Left ventricle myocardium inferior (tissue), 1 donor: Measurements from ENCODE around the gene KCNK2. TPM values are rescaled to one million over a fixed set of nuclear protein-coding genes. Genes with fewer than 3 reads are reported as not detected.

Experiments
- DNase-seq: peaks from one replicate; pipeline ENCODE4 v3.0.0-alpha.2; 2020
- H3K27ac ChIP-seq: fragments of 200-600 bp; replicated peaks from 2 replicates; pipeline ENCODE4 v1.8.0; 2021
- H3K27me3 ChIP-seq: fragments of 200-600 bp; 2 replicates; pipeline ENCODE4 v1.8.0; 2021; ENCODE audit warnings: low read depth
- H3K36me3 ChIP-seq: fragments of 200-600 bp; 2 replicates; pipeline ENCODE4 v1.8.0; 2021
- H3K4me1 ChIP-seq: fragments of 200-600 bp; 2 replicates; pipeline ENCODE4 v1.8.0; 2021
- H3K4me3 ChIP-seq: fragments of 200-600 bp; 2 replicates; pipeline ENCODE4 v1.8.0; 2021; ENCODE audit warnings: mild to moderate bottlenecking, moderate library complexity
- H3K9me3 ChIP-seq: fragments of 200-600 bp; replicated peaks from 2 replicates; pipeline ENCODE4 v1.8.0; 2021
- intact Hi-C: fragments of 100-400 bp; cut with micrococcal nuclease; formaldehyde crosslinking; loops from one replicate; pipeline ENCODE4 v1.11.0; 2022
- total RNA-seq: library from RNA; stranded (reverse); fragmentation: NEBNext Ultra II Directional; extraction: Animal tissue kit (Norgen Biotek cat#: 25700); gene quantifications from one replicate; pipeline ENCODE4 v1.2.1, GENCODE V29; 2021
- TF ChIP-seq, protein P1 (sequence below): fragments of 200-600 bp; IDR thresholded peaks from 2 replicates; pipeline ENCODE4 v1.8.0; 2021; ENCODE audit warnings: antibody characterized with exemption, mild to moderate bottlenecking, borderline replicate concordance
- donor health status: DM: no; HTN: yes; CAD: no; lungs with severe emphysema.

KCNK2 gene
- total RNA-seq, 1 donor from 2014 or later, result 0.08 TPM

DNA sequence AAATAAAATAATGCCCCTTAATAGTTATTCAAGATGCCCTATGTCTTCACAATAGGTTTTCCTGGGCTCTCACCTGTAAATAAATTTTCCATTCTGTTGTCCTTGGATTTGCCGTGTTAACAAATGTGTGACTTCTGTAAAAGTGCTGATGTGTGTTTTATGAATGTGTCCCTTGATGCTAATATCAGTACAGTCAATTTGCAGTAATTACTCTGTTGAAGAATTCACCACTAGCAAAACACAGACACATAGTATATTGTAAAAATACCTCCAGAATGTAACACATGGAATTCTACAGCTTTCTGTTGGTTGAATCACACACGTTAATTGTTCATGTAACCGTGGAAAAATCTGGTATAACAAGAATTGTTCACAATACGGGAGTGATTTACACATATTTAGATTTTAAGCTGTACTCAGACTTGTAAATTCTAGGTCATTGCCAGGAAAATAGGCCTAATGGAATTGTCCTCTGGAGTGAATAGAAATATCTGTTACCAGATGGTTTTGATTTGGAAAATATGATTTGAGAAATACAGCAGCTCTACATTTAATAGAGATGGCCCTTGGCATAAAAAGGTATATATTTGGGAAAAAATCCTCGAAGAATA, 36.7 kb upstream of the KCNK2 start:
- Histone ChIP-seq H3K27ac (no peak overlapping the region), H3K9me3 (peaks cover 25% of the 10 kb centered on the region), H3K36me3 (no peaks in the 10 kb centered on the region), H3K4me3 (no peak overlapping the region), H3K4me1 (no peaks in the 10 kb centered on the region), H3K27me3 (no peaks in the 10 kb centered on the region)
- TF ChIP-seq, protein P1, sequence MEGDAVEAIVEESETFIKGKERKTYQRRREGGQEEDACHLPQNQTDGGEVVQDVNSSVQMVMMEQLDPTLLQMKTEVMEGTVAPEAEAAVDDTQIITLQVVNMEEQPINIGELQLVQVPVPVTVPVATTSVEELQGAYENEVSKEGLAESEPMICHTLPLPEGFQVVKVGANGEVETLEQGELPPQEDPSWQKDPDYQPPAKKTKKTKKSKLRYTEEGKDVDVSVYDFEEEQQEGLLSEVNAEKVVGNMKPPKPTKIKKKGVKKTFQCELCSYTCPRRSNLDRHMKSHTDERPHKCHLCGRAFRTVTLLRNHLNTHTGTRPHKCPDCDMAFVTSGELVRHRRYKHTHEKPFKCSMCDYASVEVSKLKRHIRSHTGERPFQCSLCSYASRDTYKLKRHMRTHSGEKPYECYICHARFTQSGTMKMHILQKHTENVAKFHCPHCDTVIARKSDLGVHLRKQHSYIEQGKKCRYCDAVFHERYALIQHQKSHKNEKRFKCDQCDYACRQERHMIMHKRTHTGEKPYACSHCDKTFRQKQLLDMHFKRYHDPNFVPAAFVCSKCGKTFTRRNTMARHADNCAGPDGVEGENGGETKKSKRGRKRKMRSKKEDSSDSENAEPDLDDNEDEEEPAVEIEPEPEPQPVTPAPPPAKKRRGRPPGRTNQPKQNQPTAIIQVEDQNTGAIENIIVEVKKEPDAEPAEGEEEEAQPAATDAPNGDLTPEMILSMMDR, result no peak
- intact Hi-C loops, result no loop called here
- DNase-seq, result no peak

DNA sequence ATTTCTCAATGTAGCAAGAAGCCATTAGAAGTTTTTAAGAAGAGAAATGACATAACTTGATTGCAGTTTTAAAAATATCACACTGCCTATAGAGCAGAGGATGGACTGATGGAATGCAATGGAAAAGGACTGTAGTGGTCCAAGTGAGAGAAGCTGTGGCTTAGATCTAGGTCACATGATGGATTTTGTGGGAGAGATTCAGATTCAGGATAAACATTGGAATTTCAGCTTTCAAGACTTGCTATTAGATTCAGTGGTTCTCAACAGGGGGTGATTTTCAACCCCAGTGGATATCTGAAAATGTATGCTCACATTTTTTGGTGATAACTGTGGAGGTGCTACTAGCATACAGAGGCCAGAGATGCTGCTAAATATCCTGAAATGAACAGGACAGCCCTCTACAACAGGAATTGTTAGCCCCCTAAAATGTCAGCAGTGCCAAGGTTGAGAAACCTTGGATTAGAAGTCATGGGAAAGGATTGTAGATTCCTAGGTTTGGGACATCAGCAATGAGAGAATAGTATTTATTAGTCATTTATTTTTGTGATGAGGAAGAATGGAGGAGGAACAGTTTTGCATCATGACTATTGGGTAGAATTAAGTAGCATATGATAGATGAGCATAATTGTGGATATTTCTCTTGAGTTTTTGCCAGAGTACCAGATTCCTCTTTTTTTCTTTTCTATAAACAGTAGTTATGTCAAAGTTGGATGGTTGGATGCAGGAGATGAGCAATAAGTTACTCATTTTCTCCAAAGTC, 30.1 kb upstream of the KCNK2 start:
- Histone ChIP-seq H3K9me3 (peaks cover 11% of the 10 kb centered on the region), H3K4me1 (no peaks in the 10 kb centered on the region), H3K4me3 (no peak overlapping the region), H3K36me3 (no peaks in the 10 kb centered on the region), H3K27ac (no peak overlapping the region), H3K27me3 (peaks cover 4% of the 10 kb centered on the region)
- DNase-seq, result no peak
- intact Hi-C loops, result no loop called here
- TF ChIP-seq, protein P1, result no peak

DNA sequence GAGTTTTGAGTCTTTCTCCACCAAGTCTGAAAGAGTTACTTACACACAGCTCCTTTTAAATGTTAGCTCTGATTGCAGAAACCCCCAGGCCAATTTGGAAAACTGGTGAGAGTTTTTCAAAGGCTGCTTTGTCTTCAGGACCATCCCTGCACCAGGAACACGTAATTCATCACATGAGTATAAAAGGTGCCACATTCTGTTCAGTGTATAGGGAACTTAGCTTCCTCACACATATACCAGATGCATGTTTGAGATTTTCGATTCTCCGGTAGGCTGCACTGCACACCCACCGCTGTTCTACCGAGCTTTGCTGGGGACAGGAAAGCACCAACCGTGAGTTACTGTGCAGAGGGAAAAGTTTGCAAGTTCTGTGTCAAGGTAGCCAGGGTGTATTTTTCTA, 28.3 kb upstream of the KCNK2 start:
- Histone ChIP-seq H3K4me1 (no peaks in the 10 kb centered on the region), H3K27me3 (peaks cover 4% of the 10 kb centered on the region), H3K27ac (no peak overlapping the region), H3K36me3 (no peaks in the 10 kb centered on the region), H3K9me3 (peaks cover 4% of the 10 kb centered on the region), H3K4me3 (no peak overlapping the region)
- TF ChIP-seq, protein P1, result no peak
- no peak for DNase-seq
- intact Hi-C loops, result no loop called here

DNA sequence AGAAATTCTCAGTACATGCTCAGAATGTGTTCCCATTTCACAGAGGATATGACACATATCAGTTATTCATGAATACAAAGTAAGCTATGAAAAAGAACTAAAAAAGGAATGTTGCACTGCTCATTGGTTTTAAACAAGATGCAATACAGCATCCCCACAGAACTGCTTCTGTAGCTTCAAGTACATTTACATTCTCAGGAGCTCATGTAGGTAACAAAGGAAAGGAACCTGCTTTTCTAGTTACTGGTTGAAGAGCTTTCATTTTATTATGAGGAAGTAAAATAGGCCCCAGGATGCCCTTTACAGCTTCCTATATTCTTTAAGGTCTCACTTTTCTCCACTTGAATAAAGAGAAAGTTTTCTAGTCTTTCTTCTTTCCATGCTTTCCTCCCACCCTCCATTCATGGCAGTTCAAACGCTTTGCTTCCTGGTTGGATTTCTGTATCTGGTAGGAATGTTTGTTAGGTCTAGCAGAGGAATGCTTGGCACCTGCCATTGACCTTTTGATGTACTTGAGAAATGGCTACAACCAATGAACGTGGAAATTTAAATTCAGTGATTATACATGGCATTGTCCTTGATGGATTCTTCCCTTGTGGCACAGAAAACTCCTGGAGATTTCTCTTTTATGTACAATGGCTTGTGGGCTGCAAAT, 27.1 kb upstream of the KCNK2 start:
- Histone ChIP-seq H3K36me3 (no peaks in the 10 kb centered on the region), H3K9me3 (no peaks in the 10 kb centered on the region), H3K27ac (no peak overlapping the region), H3K4me3 (no peak overlapping the region), H3K4me1 (no peaks in the 10 kb centered on the region), H3K27me3 (peaks cover 4% of the 10 kb centered on the region)
- no peak for DNase-seq
- TF ChIP-seq, protein P1, result no peak
- intact Hi-C loops, result no loop called here

DNA sequence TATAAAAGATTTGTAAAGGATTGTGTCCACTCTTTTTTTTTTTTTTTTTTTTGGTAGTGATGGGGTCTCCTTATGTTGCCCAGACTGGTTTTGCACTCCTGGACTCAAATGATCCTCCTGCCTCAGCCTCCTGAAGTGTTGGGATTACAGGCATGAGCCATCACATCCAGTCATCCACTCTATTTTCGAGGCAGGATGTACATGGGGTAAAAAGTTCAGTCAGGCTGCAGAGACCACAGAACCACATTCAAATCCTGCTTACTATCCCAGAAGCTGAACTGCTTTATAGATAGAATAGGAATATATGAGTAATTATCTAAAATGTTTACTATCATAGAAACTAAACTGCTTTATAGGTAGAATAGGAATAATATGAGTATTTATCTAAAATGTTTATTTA, 26.0 kb upstream of the KCNK2 start:
- no peak for DNase-seq
- H3K27ac ChIP-seq, result no peak overlapping the region
- no peaks in the 10 kb centered on the region for H3K4me1 ChIP-seq
- no peaks in the 10 kb centered on the region for H3K36me3 ChIP-seq
- intact Hi-C loops, result no loop called here
- TF ChIP-seq, protein P1, result no peak
- H3K27me3 ChIP-seq, result peaks cover 4% of the 10 kb centered on the region
- no peaks in the 10 kb centered on the region for H3K9me3 ChIP-seq
- no peak overlapping the region for H3K4me3 ChIP-seq
